Anterior cingulate cortex (tissue), 58 donors: ENCODE measurements around the gene SPRR2F.
"Not testable (repeated sequence)": the region's sequence is repeated elsewhere in the genome, so short reads cannot be mapped to it uniquely, and the experiment has no call there.

ENCODE experiments used
- DNase-seq, 58 donors: peaks; one replicate each; lab custom pipeline; 2025; lab: John Stamatoyannopoulos, UW

Gene SPRR2F, protein sequence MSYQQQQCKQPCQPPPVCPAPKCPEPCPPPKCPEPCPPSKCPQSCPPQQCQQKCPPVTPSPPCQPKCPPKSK

GRCh38 chr1:153113416-153113815 lies at the start of gene SPRR2F:
SPRR2F (minus strand) TSS chr1:153113516; CDS start chr1:153112733, 783 bp downstream.
- no peak for DNase-seq

- no peak for DNase-seq
Measured at GRCh38 chr1:153155541-153155940, 42.2 kb upstream of the SPRR2F start.

GRCh38 chr1:153152481-153152880 lies 39.2 kb upstream of the SPRR2F start:
- DNase-seq: no peak

DNA sequence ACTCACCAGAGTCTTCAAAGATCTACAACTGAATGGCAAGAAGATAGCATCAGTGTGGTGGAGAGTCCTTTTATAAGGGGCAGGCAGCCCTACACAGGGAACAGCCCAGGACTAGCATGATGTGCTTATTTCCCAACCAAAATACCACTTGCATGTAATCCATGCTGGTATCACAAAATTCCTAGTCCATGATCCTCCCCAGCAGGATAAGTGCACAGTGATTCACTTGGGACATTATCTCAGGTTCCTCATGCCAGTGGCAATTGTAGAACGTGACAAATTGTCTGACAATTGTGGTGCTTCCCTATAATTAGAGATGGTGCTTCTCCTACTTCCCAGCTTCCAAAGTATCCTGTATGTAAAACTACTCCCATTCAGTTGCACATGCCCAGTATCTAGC lies 37.5 kb upstream of the SPRR2F start, which contains the start of gene SPRR2G:
Gene SPRR2G (minus strand): TSS at position 45 of the 400 bp plus-strand sequence. CDS start 780 bp downstream, outside the sequence.
- DNase-seq: no peak

DNA sequence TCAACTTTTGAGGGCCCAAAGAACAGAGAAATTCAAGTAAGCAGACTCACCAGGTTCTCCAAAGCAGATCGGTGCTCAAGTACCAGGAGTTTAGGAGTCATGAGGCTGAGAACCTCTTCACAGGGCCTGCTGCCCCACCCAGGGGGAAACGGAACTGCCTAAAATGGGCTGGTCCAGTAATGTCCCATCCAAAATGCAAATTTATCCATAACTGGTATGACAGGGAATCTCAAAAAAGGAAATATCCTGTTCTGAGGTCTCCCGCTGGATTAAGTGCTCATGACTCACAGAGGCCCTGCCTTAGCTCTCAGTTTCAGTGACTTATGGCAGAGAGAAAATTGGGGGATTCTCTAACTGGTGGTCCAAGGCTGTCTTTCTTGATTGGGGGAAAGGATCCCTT lies 28.1 kb upstream of the SPRR2F start:
- DNase-seq: no peak

DNA sequence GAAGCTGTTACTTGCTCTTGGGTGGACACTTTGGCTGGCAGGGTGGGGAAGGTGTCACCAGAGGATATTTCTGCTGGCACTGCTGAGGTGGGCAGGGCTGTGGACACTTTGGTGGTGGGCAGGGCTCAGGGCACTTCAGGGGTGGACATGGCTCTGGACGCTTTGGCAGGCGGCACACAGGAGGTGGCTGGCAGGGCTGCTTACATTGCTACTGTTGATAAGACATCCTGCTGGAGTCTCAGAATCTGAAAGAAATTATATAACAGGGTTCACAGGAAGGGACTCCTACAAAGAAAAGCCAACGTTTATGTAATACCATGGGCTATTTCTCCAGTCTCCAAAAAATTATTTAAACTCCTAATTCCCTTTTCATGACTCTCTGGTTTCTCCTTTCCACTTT lies 27.2 kb upstream of the SPRR2F start:
- no peak for DNase-seq

DNA sequence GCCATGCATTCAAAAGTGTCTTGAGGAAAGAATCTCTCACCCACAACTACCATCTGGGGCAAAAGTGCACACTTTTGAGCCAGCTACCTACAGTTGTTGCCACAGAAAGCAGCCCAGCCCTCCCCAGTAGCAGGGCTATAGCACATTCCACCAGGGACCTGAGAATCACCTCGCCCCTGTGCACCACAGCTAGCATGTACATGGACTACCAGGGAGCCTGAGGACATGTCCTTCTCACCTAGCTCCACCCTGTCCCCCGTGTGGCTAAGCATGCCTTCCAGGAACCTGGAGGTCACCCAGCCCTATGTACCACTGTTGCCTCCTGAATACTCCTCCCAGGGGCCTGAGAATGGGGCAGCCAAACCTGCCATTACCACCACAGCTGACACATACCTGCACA lies 20.4 kb upstream of the SPRR2F start:
- no peak for DNase-seq

GRCh38 chr1:153133267-153133666 lies 20.0 kb upstream of the SPRR2F start:
- DNase-seq: no peak

GRCh38 chr1:153128688-153129087 lies 15.4 kb upstream of the SPRR2F start:
- DNase-seq: not testable (repeated sequence)

DNA sequence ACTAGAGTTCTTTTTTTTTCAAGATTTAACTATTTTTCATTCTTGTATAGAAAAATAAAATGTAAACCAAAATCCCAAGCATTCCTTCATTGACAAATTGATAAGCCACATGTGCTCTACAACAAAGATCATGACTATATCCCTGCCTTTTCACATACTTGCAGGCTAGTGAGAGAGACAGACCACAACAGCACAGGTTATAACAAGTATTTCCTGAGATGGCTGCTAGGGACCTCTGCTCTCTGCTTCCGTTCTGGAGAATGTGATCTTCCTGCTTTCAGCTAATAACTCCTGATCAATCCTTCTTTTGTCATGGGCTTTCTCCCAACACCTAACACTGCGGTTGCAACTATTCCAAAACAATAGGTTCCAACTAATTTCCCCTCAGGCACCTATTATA lies 14.0 kb upstream of the SPRR2F start:
- DNase-seq: no peak

GRCh38 chr1:153125536-153125935 lies 12.2 kb upstream of the SPRR2F start:
- no peak for DNase-seq

- not testable (repeated sequence) for DNase-seq
Measured at GRCh38 chr1:153123793-153124192, 10.5 kb upstream of the SPRR2F start.

DNA sequence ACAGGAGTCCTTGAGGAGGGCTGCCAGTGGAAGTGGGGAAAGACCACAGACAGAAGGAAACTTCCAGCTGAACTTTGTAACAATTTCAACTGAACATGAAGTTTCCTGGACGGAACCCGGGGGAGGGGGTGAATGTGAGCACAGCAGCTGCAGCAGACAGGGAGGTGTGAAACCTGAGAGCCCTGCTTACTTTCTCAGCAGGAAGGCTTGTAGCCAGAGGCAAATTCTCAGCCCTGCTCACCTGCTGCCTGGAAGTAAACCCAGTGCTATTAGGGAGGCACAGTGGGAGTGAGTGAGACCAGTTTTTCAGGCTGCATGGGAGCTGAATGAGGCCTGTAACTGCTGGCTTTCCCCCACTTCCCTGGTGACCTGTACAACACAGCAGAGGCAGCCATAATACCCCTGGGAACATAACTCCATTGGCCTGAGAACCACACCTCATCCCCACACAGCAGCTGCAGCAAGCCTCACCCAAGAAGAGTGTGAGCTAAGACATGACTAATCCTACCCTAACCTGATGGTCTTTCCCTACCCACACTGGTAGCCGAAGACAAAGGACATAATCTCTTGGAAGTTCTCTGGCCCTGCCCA lies 9.6 kb upstream of the SPRR2F start:
- DNase-seq: no peak

GRCh38 chr1:153120945-153121344 lies 7.6 kb upstream of the SPRR2F start:
- DNase-seq: no peak

GRCh38 chr1:153119491-153119971 lies 6.2 kb upstream of the SPRR2F start:
- DNase-seq: no peak

DNA sequence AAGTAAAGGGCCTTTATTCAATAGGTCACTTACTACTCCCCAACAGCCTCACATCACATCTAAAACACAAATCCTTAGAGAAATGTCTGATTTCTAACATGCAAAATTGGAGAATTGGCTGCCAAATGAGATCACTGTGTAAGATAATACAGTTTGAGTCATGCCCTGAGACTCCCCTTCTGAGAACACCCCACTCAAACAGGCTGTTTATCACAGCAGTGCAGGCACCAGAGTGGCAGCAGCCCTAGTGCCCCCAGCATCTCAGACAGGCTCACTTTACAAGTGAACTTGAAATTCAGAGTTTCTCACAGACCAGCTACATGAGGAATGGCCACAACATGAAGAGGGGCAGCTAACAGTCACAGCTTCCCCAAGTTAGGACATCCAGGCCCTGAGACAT lies 1.9 kb upstream of the SPRR2F start:
- DNase-seq: not testable (repeated sequence)

DNA sequence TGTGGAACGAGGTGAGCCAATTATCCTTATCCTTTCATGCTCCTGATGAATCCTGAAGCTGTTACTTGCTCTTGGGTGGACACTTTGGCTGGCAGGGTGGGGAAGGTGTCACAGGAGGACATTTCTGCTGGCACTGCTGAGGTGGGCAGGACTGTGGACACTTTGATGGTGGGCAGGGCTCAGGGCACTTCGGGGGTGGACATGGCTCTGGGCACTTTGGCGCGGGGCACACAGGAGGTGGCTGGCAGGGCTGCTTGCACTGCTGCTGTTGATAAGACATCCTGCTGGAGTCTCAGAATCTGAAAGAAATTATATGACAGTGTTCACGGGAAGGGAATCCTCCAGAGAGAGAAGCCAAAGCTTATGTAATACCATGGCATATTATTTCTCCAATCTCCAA lies 862 bp downstream of the SPRR2F start:
- DNase-seq: not testable (repeated sequence)

- DNase-seq: no peak
Measured at GRCh38 chr1:153100245-153100644, 13.1 kb downstream of the SPRR2F start.

DNA sequence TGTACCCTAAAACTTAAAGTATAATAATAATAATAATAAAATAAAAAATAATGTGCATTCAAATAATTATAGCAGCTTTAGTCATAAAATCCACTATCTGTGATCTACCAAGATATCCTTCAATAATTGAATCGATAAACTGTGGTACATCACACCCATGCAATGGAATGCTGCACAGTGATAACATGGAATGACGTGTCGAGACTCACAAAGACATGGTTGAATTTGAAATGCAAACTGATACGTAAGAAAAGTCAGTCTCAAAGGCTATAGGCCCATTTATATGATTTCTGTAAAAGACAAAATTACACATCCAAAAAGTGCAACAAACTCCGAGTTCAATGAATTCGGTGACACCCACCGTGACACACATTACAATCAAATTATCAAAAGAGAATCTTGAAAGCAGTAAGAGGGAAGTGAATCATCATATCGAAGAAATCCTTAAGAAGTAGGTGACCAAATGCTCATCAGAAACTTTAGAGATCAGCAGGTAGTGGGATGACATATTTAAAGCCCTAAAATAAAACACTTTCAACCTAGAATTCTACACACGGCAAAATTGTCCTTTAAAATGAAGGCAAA lies 13.8 kb downstream of the SPRR2F start:
- no peak for DNase-seq

DNA sequence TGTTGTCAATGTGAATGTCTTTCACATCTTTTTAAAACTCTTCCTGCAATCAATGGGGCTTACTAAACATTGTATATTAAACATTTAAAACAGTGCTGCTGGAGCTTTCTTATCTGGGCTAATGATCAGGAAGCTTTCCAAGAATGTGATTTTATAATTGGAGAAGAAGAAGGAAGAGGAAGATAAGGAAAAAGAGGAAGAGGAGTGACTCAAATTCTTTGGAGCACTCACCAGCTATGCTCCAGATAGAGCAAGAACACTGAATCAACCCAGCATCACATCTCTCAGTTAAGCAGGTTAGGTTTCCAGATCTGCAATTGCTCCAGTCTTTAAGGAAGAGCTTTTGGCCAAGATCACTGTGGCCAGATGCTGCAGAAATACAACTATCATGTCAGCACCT lies 17.6 kb downstream of the SPRR2F start:
- DNase-seq: no peak

DNA sequence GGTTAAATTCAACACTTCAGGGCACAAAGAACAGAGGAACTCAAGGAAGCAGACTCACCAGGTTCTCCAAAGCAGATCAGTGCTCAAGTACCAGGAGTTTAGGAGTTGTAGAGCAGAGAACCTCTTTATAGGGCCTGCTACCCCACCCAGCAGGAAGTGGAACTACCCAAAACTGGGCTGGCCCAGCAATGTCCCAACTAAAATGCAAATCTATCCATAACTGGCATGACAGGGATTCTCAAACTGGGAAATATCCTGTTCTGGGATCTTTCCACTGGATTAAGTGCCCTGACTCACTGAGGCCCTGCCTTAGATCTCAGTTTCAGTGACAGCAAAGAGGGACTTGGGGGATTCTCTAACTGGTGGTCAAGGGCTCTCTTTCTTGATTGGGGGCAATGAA lies 18.9 kb downstream of the SPRR2F start, which contains the start of gene SPRR2E:
Gene SPRR2E (minus strand): TSS at position 101 of the 400 bp plus-strand sequence. CDS start 775 bp downstream, outside the sequence.
- DNase-seq: no peak

DNA sequence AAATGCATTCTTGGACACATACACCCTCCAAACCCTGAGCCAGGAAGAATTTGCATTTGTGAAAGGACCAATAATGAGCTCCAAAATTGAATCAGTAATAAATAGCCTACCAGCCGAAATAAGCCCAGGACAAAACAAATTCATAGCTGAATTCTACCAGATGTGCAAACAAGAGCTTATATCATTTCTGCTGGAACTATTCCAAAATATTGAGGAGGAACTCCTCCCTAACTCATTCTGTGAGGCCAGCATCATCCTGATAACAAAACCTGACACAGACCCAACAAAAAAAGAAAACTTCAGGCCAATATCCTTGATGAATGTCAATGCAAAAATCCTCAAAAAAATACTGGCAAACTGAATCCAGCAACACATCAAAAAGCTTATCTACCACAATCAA lies 25.7 kb downstream of the SPRR2F start:
- no peak for DNase-seq
